Measurements from ENCODE around the gene FAM89A.

DNA sequence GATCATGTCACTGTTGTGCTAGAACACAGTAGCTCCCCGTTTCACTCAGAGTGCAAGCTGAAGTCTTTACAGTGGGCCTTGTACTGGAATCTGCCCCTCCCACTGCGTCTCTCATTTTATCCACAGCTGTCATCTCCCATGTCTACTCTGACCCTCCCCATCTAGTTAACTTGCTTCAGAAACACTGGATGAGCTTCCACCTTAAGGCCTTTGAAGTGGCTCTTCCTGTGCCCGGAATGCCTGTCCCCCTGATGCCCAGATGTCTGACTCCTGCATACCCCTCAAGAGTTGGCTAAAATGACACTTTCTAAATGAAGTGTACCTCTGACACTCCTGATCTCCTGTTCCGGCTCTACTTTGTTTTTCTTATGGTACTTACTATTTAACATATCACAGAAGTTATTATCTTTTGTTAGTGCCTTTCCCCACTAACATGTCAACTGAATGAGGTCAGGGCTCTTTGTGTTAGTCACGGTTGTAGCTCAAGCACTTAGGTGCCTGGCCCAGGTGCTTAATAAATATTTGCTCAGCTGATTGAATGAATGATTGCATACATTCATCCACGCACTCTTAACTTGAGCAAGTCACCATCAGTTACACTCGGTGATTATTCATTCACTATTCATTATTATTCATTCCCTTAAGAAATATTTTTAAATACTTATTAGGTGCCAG, 47.8 kb downstream of the FAM89A start:
- no peak for TF ChIP-seq CTCF (IDR thresholded peaks at IDR 0.05)
- no peak for TF ChIP-seq POLR2AphosphoS5 (IDR thresholded peaks at IDR 0.05)

All from breast epithelium (tissue), 3 donors.